ENCODE measurements around the gene ZFYVE9. TPM values are rescaled to one million over a fixed set of nuclear protein-coding genes. Genes with fewer than 3 reads are reported as not detected.
A peak's percentile ranks its signal among the peaks of the same experiment; 100 is the strongest.
"Not testable (repeated sequence)": the region's sequence is repeated elsewhere in the genome, so short reads cannot be mapped to it uniquely, and the experiment has no call there.

ZFYVE9 gene
- polyA plus RNA-seq, 1 donor from 2014 or later: 0.78 TPM

DNA sequence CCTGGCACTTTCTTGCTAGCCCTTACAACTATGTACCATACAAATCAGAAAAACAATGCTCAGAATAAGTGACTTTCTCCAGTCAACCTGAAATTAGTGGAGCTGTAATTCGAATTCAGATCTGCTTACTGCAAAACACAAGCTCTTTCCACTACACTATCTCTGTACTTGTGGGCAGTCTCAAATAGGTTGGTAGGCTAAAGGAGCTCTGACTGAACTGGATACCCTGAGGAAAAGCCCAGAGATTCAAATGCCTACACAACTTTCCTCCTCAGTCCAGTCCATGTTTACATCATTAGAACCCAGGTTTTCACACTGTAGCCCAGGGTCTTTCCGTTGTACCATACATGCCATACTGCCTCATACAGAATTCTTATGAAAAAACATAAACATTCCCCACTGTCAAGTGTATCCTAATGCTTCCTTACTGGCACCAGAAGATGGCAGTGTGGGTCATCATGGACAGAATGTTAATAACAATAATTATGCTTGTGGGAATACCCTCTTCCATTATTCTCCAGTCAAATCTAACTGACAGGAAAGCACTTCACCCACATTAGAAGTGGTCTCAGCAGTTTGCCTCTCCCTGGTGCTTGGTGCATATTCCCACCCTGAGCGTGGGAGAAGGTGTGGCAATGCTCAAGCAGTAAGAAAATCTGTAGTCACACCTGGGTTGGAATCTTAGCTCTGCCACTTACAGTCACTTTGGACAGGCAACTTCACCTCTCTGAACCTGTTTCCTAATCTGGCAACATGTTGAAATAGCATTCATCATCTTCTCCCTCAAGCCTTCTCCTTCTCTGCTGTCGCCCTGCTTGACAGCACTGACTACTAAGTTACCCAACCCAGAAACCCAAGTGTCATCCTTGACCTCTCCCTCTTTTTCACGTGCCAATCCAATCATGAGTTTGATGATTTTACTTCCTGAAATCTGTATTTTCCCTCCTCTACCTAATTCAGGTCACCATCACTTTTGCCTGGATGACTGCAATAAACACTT is 14.4 kb upstream of the ZFYVE9 start:
- H3K36me3 Mint-ChIP-seq: no peaks in the 10 kb centered on the region
- peak overlapping the region in 1 of 3 donors; percentile 7 for H3K27ac Mint-ChIP-seq
- no peaks in the 10 kb centered on the region for H3K9me3 Mint-ChIP-seq
- H3K27me3 Mint-ChIP-seq: peaks cover 15% of the 10 kb centered on the region
- H3K4me3 Mint-ChIP-seq: no peak overlapping the region
- no peaks in the 10 kb centered on the region for H3K4me1 Mint-ChIP-seq

DNA sequence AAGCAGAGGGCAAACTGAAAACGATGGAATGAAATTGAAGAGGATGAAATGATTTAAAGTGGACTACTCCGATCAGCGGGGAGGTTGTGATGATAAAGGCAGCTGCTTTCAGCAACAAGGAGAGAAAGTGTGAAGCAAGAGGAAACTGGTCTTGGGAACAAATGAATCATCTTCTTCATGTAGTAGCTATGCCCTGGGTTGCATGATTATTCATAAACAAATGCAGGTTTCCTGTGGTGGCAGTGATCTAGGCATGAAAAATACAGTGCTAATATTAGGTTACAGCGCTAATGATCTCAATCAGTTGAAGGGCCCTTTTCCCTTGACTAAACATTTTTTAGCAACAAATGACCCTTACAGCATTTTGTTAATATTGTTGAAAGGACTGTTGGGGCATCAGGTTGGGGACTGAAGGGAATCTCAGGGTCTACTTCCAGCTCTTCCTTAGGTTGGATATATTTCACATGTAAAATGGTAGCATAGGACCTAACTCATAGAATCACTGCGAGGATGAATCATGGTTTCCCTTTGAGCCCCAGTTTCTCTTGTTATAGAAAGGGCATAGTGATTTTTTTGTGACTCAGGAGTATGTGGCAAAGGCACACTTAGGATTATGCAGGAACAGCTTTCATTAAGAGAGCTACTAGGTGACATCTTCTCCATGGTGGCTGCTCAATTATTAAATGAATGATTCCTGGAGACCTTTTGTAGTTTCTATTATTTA is 1.9 kb upstream of the ZFYVE9 start:
- Mint-ChIP-seq H3K27ac (no peak overlapping the region), H3K4me1 (peaks cover 14 to 26% (median 23%) of the 10 kb centered on the region in 3 donors), H3K4me3 (peak overlapping the region in 2 of 4 donors; percentile 35 to 59), H3K9me3 (peaks cover 0 to 2% (median 2%) of the 10 kb centered on the region in 3 donors), H3K36me3 (no peaks in the 10 kb centered on the region), H3K27me3 (peaks cover 28% of the 10 kb centered on the region)

DNA sequence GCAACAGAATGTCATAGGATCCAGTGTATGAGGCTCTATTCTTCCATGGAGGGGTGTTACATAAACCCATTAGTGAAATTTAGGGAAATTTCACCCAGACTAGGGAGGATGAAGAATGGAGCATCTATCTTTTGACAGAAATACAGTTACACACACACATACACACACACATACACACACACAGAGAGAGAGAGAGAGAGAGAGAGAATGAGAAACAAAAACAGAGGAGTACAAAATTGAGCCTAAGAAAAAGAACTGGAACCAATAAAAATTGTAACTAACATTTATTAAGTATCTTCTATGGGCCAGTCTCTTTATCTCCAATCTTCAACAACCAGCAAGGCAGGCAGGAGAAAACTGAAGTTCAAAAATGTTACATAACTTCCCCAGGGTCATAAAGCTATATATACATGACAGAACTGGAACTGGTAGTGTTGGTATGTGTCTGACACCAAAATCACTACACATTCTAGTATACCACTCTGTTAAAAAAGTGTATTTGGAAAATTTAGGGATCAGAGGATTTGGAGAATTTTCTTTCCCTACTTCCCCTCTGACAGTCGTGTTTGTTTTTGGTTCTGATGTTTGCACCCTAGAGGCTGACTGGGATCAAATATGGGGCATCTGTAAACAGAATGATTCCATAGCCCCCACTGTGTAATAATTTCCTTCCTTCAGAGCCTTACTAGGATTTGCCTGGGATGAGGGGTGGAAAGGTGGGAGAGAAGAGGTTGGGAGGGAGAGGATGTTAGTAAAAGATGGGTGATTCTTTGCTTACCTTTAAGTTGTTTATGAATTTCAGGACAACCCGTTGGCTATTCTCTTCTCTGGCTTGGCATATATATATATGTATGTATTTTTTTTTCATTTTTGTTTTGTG is 1.0 kb upstream of the ZFYVE9 start:
- Mint-ChIP-seq H3K27me3 (peaks cover 31% of the 10 kb centered on the region), H3K9me3 (peaks cover 0 to 2% (median 2%) of the 10 kb centered on the region in 3 donors), H3K36me3 (no peaks in the 10 kb centered on the region), H3K4me3 (peak overlapping the region; percentile 35 to 89 (median 82)), H3K27ac (peak overlapping the region in 1 of 3 donors; percentile 8), H3K4me1 (peaks cover 14 to 26% (median 23%) of the 10 kb centered on the region in 3 donors)

- Mint-ChIP-seq H3K36me3 (no peaks in the 10 kb centered on the region), H3K9me3 (no peaks in the 10 kb centered on the region), H3K27me3 (peaks cover 26% of the 10 kb centered on the region), H3K4me1 (peaks cover 14 to 26% (median 23%) of the 10 kb centered on the region in 3 donors), H3K27ac (peak overlapping the region; percentile 2 to 47 (median 27)), H3K4me3 (peak overlapping the region; percentile 80 to 93 (median 88))
Measured at GRCh38 chr1:52142220-52143183, 613 bp downstream of the ZFYVE9 start.

GRCh38 chr1:52145137-52145536 is 3.2 kb downstream of the ZFYVE9 start:
- H3K4me1 Mint-ChIP-seq: peaks cover 5 to 17% (median 15%) of the 10 kb centered on the region in 3 donors
- no peak overlapping the region for H3K27ac Mint-ChIP-seq

GRCh38 chr1:52150445-52150844 is 8.6 kb downstream of the ZFYVE9 start:
- not testable (repeated sequence) for H3K27me3 Mint-ChIP-seq

More at GRCh38 chr1:52145137-52145536, 3.2 kb downstream of the ZFYVE9 start:
- no peaks in the 10 kb centered on the region for H3K9me3 Mint-ChIP-seq
- peak overlapping the region in 1 of 4 donors; percentile 22 for H3K4me3 Mint-ChIP-seq
- H3K36me3 Mint-ChIP-seq: no peaks in the 10 kb centered on the region
- H3K27me3 Mint-ChIP-seq: peaks cover 21% of the 10 kb centered on the region

DNA sequence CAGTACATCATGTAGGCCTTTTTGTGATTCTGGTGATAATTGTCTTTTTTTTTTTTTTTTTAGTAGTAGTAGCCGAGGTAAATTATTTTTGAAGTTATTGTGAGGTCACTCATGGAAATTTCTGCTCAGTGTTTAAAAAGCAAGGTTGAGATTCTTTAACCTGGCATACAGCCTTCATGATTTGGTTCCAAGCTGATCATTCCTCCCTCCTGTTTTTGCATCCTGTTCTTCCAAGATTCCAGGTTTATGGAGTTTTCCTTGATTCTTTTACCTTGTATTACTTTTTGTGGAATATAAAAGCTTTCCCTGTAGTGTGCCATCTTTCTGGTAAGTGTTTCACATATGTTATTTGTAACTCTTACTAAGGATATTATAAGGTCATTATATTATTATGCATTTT is 9.1 kb downstream of the ZFYVE9 start:
- H3K4me3 Mint-ChIP-seq: no peak overlapping the region
- no peaks in the 10 kb centered on the region for H3K9me3 Mint-ChIP-seq
- H3K27me3 Mint-ChIP-seq: peaks cover 6% of the 10 kb centered on the region
- H3K36me3 Mint-ChIP-seq: no peaks in the 10 kb centered on the region
- no peak overlapping the region for H3K27ac Mint-ChIP-seq
- H3K4me1 Mint-ChIP-seq: no peaks in the 10 kb centered on the region

More at GRCh38 chr1:52150445-52150844, 8.6 kb downstream of the ZFYVE9 start:
- not testable (repeated sequence) for H3K4me3 Mint-ChIP-seq, H3K36me3 Mint-ChIP-seq, H3K9me3 Mint-ChIP-seq, H3K27ac Mint-ChIP-seq, H3K4me1 Mint-ChIP-seq

- H3K27ac Mint-ChIP-seq: no peak overlapping the region
- no peaks in the 10 kb centered on the region for H3K9me3 Mint-ChIP-seq
- peaks cover 6% of the 10 kb centered on the region for H3K27me3 Mint-ChIP-seq
- H3K36me3 Mint-ChIP-seq: no peaks in the 10 kb centered on the region
- no peak overlapping the region for H3K4me3 Mint-ChIP-seq
- no peaks in the 10 kb centered on the region for H3K4me1 Mint-ChIP-seq
Measured at GRCh38 chr1:52152572-52152971, 10.7 kb downstream of the ZFYVE9 start.

- Mint-ChIP-seq H3K4me3 (no peak overlapping the region), H3K27ac (no peak overlapping the region), H3K36me3 (no peaks in the 10 kb centered on the region), H3K27me3 (peaks cover 6% of the 10 kb centered on the region), H3K9me3 (no peaks in the 10 kb centered on the region), H3K4me1 (no peaks in the 10 kb centered on the region)
Measured at GRCh38 chr1:52153010-52153409, 11.1 kb downstream of the ZFYVE9 start.

DNA sequence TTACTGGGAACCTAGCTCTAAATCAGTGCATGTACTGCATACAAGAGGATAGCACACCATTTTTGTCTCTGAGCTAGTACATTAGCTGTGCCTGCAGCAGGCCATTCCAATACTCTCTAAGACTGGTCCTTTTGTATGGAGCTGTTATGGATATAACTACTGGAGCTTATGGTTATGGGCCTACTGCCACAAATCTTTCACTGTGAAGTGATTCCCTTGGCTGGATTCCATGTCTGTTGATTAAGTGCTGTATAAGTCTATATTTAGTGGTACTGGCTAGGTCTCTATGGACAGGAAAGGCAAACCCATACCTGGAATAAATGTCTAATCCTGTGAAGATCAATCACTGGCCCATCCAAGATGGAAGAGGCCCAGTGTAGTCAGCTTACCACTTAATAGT is 12.0 kb downstream of the ZFYVE9 start:
- Mint-ChIP-seq H3K36me3 (no peaks in the 10 kb centered on the region), H3K4me3 (no peak overlapping the region), H3K27me3 (peaks cover 4% of the 10 kb centered on the region), H3K27ac (no peak overlapping the region), H3K4me1 (no peaks in the 10 kb centered on the region), H3K9me3 (no peaks in the 10 kb centered on the region)

DNA sequence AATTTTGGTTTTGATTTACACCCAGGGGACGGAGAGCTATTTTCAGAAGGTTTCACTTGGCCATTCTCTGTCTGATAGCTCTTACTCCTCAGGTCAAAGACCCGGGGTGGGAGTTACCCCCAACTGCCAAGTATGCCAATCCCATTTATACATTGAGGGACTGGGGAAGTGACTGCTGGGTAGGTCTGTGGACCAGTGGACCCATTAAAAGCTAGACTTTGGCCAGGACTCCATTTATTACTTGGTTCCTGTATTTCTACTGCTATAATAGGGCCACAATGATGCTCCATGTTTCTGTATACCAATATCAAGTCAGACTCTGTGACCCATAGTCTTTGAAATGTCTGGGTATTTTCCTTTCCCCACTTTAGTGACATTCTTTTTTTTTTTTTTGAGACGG is 14.6 kb downstream of the ZFYVE9 start:
- Mint-ChIP-seq H3K27ac (no peak overlapping the region), H3K9me3 (no peaks in the 10 kb centered on the region), H3K4me3 (no peak overlapping the region), H3K4me1 (no peaks in the 10 kb centered on the region), H3K36me3 (no peaks in the 10 kb centered on the region), H3K27me3 (no peaks in the 10 kb centered on the region)

GRCh38 chr1:52157582-52157981 is 15.7 kb downstream of the ZFYVE9 start:
- H3K4me1 Mint-ChIP-seq: no peaks in the 10 kb centered on the region
- no peak overlapping the region for H3K27ac Mint-ChIP-seq
- H3K27me3 Mint-ChIP-seq: peaks cover 4% of the 10 kb centered on the region
- no peaks in the 10 kb centered on the region for H3K36me3 Mint-ChIP-seq
- no peak overlapping the region for H3K4me3 Mint-ChIP-seq
- H3K9me3 Mint-ChIP-seq: no peaks in the 10 kb centered on the region

- Mint-ChIP-seq H3K27ac (no peak overlapping the region), H3K36me3 (peaks cover 2% of the 10 kb centered on the region), H3K27me3 (peaks cover 4% of the 10 kb centered on the region), H3K9me3 (no peaks in the 10 kb centered on the region), H3K4me1 (no peaks in the 10 kb centered on the region), H3K4me3 (no peak overlapping the region)
Measured at GRCh38 chr1:52158218-52158617, 16.3 kb downstream of the ZFYVE9 start.

Measured in IgD-negative memory B cell (primary cell).